ENCODE data around the gene CEBPG.

Gene CEBPG

GRCh38 chr19:33426621-33427361 is 53.3 kb downstream of the CEBPG start:
- DNase-seq = no peak

GRCh38 chr19:33427801-33428626 is 54.5 kb downstream of the CEBPG start:
- DNase-seq = no peak

- DNase-seq = no peak
These were observed 55.2 kb downstream of the CEBPG start for GRCh38 chr19:33428627-33429125.

- DNase-seq = no peak
These were observed 56.6 kb downstream of the CEBPG start for GRCh38 chr19:33429891-33430673.

GRCh38 chr19:33430674-33431277 is 57.3 kb downstream of the CEBPG start:
- DNase-seq = peak; percentile 42 to 53

- no peak for DNase-seq
These were observed 58.5 kb downstream of the CEBPG start for GRCh38 chr19:33432015-33432414.
